NCI-H1048 (cell line): ENCODE measurements around the gene PDE6D.
"Not testable (repeated sequence)": the region's sequence is repeated elsewhere in the genome, so short reads cannot be mapped to it uniquely, and the experiment has no call there.

ENCODE experiments used
- DNase-seq: peaks from one replicate; lab custom pipeline; 2025; lab: John Stamatoyannopoulos, UW

The PDE6D gene

GRCh38 chr2:231769170-231770136 is 11.6 kb downstream of the PDE6D start:
- DNase-seq, result no peak

- no peak for DNase-seq
Measured at GRCh38 chr2:231765496-231765929, 15.6 kb downstream of the PDE6D start.

DNA sequence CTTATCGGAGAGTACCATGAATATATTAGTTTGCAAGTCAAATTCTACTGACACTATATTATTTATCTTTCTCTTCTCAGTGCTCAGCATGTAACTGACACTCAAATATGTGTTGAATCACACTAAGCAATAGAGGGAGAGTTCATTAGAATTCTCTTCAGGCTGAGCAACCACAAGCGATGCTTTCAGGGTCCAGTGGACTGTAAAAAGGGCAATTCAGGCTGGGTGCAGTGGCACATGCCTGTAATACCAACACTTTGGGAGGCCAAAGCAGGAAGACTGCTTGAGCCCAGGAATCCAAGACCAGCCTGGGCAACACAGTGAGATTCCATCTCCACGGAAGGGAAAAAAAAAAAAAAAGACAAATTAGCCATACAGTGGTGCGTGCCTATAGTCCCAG is 16.3 kb downstream of the PDE6D start:
- no peak for DNase-seq

DNA sequence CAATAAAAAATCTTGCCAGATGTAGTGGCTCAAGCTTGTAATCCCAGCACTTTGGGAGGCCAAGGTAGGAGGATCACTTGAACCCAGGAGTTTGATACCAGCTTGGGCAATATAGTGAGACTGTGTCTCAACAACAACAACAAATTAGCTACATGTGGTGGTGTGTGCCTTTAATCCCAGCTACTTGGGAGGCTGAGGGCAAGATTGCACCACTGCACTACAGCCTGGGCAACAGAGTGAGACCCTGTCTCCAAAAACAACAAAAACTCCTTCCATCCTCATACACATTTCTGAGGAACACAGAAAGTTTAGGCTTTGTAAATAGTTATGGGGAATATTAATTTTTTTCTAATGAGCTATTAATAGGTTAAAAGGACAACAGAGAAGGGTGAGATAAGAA is 17.0 kb downstream of the PDE6D start:
- DNase-seq, result no peak

- DNase-seq, result no peak
Measured at GRCh38 chr2:231761735-231762134, 19.3 kb downstream of the PDE6D start.

GRCh38 chr2:231752061-231752460 is 29.0 kb downstream of the PDE6D start:
- DNase-seq, result no peak

- DNase-seq, result no peak
Measured at GRCh38 chr2:231751042-231751815, 29.9 kb downstream of the PDE6D start.

GRCh38 chr2:231749016-231749415 is 32.1 kb downstream of the PDE6D start:
- DNase-seq, result not testable (repeated sequence)

DNA sequence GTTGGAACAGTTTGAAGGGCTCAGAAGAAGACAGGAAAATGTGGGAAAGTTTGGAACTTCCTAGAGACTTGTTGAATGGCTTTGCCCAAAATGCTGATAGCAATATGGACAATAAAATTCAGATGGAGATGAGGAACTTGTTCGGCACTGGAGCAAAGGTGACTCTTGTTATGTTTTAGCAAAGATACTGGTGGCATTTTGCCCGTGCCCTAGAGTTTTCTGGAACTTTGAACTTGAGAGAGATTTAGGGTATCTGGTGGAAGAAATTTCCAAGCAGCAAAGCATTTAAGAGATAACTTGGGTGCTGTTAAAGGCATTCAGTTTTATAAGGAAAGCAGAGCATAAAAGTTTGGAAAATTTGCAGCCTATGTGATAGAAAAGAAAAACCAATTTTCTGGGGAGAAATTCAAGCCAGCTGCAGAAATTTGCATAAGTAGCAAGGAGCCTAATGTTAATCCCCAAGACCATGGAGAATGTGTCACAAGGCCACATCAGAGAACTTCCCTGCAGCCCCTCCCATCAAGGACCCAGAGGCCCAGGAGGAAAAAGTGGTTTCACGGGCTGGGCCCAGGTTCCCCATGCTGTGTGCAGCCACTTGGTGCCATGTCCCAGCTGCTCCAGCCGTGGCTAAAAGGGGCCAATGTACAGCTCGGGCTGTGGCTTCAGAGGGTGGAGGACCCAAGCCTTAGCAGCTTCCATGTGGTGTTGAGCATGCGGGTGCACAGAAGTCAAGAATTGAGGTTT is 32.8 kb downstream of the PDE6D start:
- not testable (repeated sequence) for DNase-seq

DNA sequence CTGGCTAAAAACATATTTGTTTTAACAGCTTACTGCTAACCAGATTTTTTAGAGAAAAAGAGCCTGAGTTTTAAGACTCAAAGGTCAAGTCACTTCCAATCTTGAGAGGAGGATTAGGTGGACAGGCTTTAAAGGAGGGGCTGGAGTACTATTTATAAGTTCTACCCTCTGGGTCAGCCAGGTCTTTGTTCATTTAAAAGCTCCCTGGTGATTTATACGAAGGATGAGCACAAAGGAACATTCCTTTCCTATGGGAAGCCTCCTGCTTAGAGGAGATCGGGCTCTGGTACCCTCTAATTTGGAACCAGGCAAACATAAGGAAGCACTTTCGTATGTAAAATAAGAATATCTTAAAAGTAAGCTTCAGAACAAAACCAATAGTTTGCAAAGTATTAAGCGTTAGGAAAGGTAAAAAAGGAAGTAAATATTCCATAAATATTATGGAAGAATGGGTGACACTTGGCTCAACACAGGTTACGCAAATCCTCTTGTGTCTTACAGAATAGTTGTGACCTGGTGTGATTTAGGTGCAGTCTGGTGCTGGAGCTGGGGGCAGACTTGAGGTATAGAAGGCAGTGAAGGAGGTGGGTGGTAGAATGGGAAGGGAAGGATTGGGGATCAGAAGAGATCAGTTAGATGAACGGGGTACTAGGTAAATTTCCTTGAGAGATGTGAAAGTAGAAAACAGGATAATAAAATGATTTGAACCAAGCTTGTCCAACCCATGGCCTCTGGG is 35.6 kb downstream of the PDE6D start:
- no peak for DNase-seq

GRCh38 chr2:231743376-231744116 is 37.5 kb downstream of the PDE6D start:
- DNase-seq, result no peak

- no peak for DNase-seq
Measured at GRCh38 chr2:231737761-231738160, 43.3 kb downstream of the PDE6D start.

GRCh38 chr2:231732604-231733003 is 48.5 kb downstream of the PDE6D start:
- no peak for DNase-seq

DNA sequence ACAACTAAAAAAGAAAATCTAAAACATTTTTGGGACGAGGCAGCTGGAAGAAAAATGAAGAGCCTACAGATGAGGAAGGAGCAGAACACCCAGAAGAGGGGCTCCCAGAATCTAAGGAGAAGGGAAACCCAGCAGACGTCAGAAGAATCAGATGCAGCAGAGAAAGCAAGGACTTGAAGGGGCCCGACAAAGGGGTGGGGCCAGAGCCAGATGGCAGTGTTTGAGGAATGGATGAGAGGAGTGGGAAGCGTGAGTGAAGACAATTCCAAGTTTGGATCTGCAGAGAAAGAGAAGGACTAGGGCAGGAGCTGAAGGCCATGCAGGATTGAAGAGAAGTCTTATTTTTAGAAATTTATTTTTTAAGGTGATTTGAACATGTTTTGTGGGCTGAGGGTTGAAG is 53.5 kb downstream of the PDE6D start:
- DNase-seq, result no peak

DNA sequence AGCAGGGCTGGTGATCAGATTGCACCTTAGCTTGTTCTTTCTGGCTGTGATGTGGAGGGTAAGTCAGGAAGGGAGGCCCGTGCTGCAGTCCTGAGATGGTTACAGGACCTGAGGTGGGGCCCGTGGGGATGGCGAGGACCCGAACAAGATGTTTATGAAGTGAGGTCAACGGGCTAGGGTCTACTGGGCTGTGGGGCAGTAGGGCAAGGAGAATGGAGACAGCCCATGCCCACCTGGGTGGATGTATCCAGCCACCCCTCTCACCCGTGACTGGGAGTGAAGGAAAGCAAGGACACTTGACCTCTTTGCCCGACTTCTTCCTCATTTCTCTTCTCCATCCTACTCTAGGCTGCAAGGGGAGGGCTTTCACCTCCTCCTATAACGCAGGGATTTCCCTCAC is 54.8 kb downstream of the PDE6D start:
- no peak for DNase-seq

DNA sequence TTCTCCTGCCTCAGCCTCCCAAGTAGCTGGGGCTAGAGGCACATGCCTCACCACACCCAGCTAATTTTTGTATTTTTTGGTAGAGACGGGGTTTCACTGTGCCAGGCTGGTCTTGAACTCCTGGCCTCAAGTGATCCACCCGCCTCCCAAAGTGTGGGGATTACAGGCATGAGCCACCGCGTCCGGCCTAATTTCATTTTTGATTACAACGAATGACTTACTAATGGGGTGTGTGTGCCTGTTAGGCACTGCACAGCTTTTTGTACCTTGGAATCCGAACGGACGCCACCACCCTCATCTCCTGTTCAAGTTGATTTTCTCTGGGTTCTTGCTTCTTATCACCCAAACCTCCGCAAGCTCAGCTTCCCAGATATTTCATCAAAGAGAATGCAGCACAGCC is 55.6 kb downstream of the PDE6D start:
- no peak for DNase-seq

- no peak for DNase-seq
Measured at GRCh38 chr2:231722721-231723307, 58.3 kb downstream of the PDE6D start.

DNA sequence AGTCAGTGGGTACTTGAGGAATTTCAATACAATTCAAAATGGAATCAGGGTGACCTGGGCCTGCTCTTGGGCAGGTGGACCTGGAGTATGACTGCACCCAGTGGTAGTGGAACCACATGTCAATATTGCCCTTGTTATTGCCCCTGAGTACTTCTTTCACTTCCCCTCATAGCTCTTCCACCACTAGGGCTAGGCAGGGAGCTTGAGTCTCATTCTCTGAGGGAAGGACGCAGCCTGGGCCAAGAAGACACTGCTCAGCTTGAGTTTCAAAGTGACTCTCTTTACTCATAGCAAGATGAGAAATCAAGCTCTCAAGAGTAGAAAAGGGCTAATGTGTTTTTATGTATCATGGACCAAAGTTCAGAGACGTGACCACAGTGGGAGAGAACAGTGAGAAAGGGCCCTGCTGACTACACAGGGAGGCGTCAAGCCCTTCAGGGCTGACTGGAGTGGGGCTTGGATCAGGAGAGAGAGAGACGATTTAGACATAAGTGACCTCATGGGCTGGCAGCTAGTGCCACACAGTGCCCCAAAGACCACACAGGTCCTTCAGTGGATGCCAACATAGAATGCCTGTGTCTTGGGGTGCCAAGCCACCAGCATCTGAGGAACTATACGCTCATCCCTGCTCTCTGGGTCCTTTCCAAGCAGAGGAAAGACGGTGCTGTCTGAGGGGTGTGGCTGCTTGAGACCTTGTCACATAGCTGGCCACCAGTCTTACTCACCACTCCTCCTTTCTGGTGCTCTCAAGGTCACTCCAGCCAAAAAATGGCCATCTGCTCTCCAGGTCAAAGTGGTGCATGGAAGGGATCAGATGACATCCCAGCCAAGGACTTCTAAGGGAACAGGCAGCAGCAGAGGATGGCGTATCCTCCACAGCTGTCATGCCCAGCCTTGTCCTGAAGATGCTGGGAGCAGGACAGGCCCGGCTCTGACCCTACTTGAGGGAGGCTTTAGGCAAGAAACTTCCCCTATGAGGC is 59.8 kb downstream of the PDE6D start:
- DNase-seq, result no peak

DNA sequence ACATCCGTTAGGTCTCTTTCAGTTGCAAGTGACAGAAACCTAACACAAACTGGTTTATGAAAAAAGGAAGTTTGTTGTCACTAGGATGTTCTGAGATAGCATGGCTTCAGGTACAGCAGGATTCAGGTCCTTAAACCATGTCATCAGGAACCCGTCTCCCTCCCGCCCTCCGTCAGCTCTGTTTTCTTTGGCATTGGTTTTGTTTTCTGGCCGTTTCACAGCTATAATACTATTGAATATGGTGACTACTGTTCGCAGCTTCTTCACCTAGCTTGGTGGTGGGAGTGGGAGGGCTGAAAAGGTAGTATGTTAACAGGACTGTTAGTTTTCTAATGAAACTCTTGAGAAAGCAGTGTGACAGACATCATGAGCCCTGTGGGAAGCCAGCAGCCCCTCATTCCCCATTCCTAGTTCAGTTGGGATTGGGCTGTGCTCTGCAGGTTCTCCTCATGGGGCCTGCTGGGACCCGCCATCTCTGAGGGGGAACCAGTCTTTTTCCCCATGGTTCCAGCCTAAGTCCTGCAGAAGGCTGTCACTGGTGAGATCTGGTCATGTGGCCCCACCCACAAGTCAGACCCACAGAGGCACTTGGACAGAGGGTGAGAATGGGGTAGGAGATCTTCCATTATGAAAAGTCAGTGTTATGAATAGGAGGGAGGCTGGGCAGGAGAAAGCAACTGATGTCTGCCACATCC is 60.6 kb downstream of the PDE6D start:
- no peak for DNase-seq
